SK-N-MC (cell line): ENCODE measurements around the gene NEGR1.

ENCODE experiments used
- DNase-seq: peaks from one replicate; pipeline ENCODE4 v3.0.0-alpha.2; 2011; ENCODE audit warnings: low read depth, low spot score
- H3K27ac ChIP-seq: fragments of 200-600 bp; sonication (generic); 2 replicates; pipeline ENCODE4 v1.5.1; 2016; ENCODE audit warnings: mixed run types
- H3K36me3 ChIP-seq: fragments of 200-600 bp; sonication (generic); 2 replicates; pipeline ENCODE4 v1.6.1; 2017; ENCODE audit warnings: antibody characterized with exemption, low read length, mixed read lengths; ENCODE audit not compliant: insufficient read depth
- H3K4me3 ChIP-seq: fragments of 200-600 bp; sonication (generic); 2 replicates; pipeline ENCODE4 v1.5.1; 2016
- H3K9ac ChIP-seq: fragments of 200-600 bp; sonication (generic); 2 replicates; pipeline ENCODE4 v1.8.0; 2017; ENCODE audit warnings: mixed run types, mixed read lengths; ENCODE audit not compliant: insufficient read length
- H3K9me3 ChIP-seq: fragments of 200-600 bp; sonication (generic); 2 replicates; pipeline ENCODE4 v1.6.1; 2017; ENCODE audit warnings: low read depth, mild to moderate bottlenecking, antibody characterized with exemption, low read length, moderate library complexity, mixed read lengths
- EZH2 ChIP-seq: fragments of 200-600 bp; sonication (generic); IDR thresholded peaks from one replicate; pipeline ENCODE4 v1.6.1; 2017; ENCODE audit warnings: antibody characterized with exemption
- FOXP2 ChIP-seq: optimal IDR thresholded peaks from 2 replicates; pipeline ENCODE3; 2011; ENCODE audit warnings: mild to moderate bottlenecking, moderate library complexity; ENCODE audit not compliant: insufficient read depth; ENCODE audit errors: extremely low read length, control extremely low read depth
- POLR2AphosphoS5 ChIP-seq: IDR thresholded peaks from 2 replicates; pipeline ENCODE4 v1.6.1; 2012; ENCODE audit warnings: mild to moderate bottlenecking, low read depth, low read length, borderline replicate concordance

Gene NEGR1

DNA sequence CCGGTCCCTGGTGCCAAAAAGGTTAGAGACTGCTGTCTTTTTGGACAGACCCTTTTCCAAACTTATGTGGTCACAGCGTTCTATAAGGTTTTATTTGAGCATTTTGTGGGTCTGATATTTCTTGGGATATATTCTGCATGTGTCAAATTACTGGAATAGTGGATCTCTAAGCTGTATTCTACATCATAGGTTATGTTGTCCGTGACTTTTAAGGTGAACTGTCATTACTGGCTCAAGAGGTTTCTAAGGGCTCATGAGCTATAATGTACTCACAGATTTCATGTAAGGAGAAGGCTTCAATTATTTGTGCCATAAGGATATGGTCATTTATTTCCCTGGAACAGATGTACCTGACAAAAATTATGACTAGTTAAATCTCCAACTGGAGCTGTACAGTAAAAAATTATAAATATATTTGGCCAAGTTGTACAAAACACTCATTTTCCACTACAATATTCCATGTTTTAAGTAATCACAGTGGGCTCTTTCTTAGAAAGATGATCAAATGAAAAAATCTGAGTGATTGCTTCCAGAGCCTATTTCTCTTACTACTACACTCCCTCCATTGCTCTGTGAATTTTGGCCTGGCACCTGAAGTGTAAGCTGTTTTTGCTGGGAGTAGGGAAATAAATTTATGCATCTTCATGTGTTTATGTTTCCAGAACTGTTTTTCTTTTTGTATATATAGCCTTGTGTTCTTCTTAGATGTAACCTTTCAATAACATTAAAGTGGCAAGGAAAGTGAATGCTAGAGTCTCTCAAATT, 663.4 kb downstream of the NEGR1 start:
- no peaks in the 10 kb centered on the region for H3K9me3 ChIP-seq
- H3K27ac ChIP-seq = no peak overlapping the region
- TF ChIP-seq EZH2 (no peak), POLR2AphosphoS5 (no peak), FOXP2 (no peak)
- no peaks in the 10 kb centered on the region for H3K36me3 ChIP-seq
- no peak for DNase-seq
- H3K9ac ChIP-seq = no peak overlapping the region
- H3K4me3 ChIP-seq = no peak overlapping the region

DNA sequence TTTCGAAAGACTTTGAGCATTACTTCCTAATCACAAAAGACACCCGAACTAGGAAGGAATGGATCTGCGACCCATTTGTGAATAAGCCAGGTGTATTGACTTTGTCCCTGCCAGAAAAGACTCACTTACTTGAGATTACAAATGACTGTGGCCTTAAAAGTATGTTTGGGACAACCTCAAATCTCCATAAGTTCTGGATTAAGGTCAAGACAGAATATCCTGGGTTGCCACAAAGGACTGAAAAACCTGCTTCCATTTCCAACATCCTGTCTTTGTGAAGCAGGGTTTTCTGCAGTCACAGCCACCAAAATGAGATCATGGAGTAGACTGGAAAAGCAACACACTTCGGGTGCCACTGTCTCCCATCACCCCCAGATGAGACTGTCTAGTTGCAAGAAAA, 664.1 kb downstream of the NEGR1 start:
- Histone ChIP-seq H3K9ac (no peak overlapping the region), H3K4me3 (no peak overlapping the region), H3K9me3 (no peaks in the 10 kb centered on the region), H3K27ac (no peak overlapping the region), H3K36me3 (no peaks in the 10 kb centered on the region)
- TF ChIP-seq POLR2AphosphoS5 (no peak), EZH2 (no peak), FOXP2 (no peak)
- no peak for DNase-seq

DNA sequence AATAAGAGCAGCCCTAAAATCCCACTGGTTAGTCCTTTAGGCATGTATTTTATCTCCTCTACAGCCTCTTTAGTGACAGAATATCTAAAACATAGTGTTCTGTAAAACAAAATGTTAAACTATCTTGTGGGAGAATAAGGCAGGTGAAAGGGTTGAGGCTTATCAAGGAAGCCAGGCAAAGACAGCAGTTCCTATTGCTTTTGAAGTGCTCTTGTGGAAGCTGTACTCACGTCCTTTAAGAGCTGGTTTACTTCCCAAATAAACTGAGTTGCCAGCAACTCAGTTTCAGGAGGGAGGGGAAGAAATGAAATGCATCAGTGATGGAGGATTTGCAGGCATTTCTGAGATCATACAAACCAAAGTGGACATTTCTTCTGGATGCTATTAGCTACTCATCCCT, 671.9 kb downstream of the NEGR1 start:
- H3K27ac ChIP-seq = no peak overlapping the region
- H3K36me3 ChIP-seq = no peaks in the 10 kb centered on the region
- no peak for DNase-seq

DNA sequence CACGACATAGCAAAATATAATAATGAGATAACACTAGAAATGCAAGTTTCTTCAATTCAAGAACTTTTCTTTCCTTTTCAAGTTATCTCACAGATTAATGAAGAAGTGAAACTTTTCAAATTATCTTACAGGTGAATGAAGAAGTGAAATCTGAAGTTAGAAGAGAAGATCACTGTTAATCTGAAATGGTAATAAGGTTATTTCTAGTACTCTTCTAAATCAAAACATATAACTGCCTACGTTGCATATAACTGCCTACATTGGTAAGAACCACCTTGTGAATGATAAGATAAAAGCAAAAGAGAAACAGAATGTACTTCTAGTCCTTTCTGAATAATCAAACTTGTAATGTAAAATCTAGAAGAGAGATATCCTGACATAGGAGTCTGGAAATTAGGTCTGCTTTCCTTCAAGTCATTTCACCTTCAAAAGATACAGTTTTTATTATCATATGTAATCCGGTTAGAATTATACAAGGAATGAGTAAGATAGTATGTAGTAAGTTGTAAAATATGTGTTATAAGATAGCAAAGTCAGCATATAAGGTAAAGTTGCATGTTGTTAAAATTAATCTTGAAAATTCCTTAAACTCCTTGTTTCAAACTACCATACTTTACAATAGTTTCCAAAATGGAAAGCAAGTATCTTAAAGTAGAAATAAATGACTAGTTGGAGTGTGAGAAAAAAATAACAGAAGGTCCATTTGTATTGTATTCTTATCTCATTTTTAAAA, 679.1 kb downstream of the NEGR1 start:
- no peak for DNase-seq
- H3K27ac ChIP-seq = no peak overlapping the region
- TF ChIP-seq POLR2AphosphoS5 = no peak
- TF ChIP-seq FOXP2 = no peak
- TF ChIP-seq EZH2 = no peak
- H3K36me3 ChIP-seq = no peaks in the 10 kb centered on the region
- H3K9me3 ChIP-seq = no peaks in the 10 kb centered on the region
- H3K9ac ChIP-seq = no peak overlapping the region
- H3K4me3 ChIP-seq = no peak overlapping the region

More for the DNA sequence above, 671.9 kb downstream of the NEGR1 start:
- H3K9me3 ChIP-seq = no peaks in the 10 kb centered on the region
- no peak overlapping the region for H3K9ac ChIP-seq
- TF ChIP-seq EZH2 = no peak
- TF ChIP-seq FOXP2 = no peak
- no peak for TF ChIP-seq POLR2AphosphoS5
- H3K4me3 ChIP-seq = no peak overlapping the region

DNA sequence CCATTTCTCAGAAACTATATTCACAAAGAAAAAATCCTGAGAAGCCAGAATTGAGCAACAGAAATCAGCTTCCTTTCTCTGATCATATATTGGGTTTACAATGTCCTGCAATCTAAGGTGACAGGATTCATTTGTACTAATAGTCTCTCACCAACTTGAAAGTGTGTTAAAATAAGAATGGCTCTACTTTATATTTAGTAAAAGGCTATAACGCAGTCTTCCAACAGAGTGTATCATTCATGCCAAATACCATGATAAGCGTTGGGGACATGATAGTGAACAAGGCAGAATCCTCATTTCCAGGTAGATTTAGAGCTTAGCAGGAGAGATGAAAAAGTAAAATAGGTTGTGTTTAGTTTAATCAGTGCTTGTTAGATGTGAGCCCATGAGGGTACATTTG, 682.3 kb downstream of the NEGR1 start:
- Histone ChIP-seq H3K9ac (no peak overlapping the region), H3K36me3 (no peaks in the 10 kb centered on the region), H3K27ac (no peak overlapping the region), H3K9me3 (no peaks in the 10 kb centered on the region), H3K4me3 (no peak overlapping the region)
- TF ChIP-seq POLR2AphosphoS5 = no peak
- TF ChIP-seq EZH2 = no peak
- TF ChIP-seq FOXP2 = no peak
- DNase-seq = no peak

DNA sequence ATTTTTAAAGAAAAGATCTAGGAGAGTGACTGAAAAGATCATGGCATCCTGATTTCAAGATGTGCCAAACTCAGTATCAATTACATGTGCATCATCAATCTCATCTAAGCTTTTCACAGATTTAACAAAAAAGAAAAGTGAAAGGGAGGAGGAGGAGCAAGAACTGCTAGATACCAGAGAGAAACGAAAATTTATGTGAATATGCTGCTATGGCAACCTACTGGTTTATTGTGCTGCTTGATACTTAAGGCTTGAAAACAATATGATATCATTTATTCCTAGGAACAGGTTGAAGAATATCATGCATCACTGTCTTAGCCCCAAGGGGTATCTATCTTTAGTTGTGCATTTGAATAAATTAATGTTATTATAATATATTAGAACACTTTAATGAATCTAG, 683.0 kb downstream of the NEGR1 start:
- Histone ChIP-seq H3K9ac (no peak overlapping the region), H3K4me3 (no peak overlapping the region), H3K36me3 (no peaks in the 10 kb centered on the region), H3K27ac (no peak overlapping the region), H3K9me3 (no peaks in the 10 kb centered on the region)
- no peak for DNase-seq
- no peak for TF ChIP-seq POLR2AphosphoS5

DNA sequence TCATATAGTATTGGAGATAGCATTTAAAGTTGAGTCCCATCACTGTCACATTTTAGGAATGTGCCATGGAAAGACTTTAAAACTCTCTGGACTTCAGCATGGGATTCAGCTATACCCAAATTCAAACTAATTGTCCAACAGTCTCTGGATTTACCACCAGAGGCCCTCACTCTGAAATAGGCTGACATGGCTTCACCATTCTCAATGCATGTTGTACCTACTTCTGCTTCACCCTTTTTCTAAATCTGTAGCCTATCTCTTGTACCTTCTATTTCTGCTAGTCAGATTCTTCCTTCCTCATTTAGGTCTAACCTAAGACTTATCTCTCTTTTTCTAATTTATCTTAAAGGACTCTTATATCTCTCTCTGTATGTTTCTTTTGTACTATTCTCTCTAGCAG, 688.8 kb downstream of the NEGR1 start:
- Histone ChIP-seq H3K9ac (no peak overlapping the region), H3K27ac (no peak overlapping the region), H3K36me3 (no peaks in the 10 kb centered on the region), H3K9me3 (no peaks in the 10 kb centered on the region), H3K4me3 (no peak overlapping the region)
- DNase-seq = no peak
- TF ChIP-seq FOXP2 (no peak), EZH2 (no peak), POLR2AphosphoS5 (no peak)

DNA sequence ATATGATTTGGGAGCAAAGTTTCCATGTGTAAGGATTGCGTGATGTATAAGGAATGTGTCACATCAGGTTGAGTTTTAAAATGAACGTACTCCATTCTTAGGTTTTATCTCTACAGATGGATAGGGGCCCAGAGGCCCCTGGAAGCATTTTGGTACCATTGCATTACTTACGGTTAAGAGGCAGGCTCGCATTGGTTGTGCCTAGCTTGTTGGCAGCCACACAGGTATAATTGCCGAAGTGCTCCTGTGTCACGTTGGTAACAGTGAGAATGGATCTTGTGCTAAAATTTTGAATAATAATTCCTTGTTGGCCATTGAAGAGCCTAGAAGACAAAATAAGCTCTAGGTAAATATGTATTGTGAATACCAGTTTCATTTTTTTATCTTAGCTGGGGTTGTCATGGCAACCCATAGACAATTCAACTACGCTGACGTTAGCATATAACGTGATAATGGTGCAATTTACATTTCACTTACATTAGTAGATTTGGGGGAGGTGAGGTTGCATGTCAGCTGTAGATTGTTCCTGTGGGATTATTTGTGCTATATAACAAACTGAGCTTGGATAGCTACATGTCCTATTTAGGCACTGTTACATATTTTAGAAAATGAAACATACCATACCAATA, 689.6 kb downstream of the NEGR1 start:
- H3K9me3 ChIP-seq = no peaks in the 10 kb centered on the region
- TF ChIP-seq POLR2AphosphoS5 (no peak), FOXP2 (no peak), EZH2 (no peak)
- H3K9ac ChIP-seq = no peak overlapping the region
- H3K4me3 ChIP-seq = no peak overlapping the region
- no peak for DNase-seq
- no peak overlapping the region for H3K27ac ChIP-seq
- no peaks in the 10 kb centered on the region for H3K36me3 ChIP-seq
